ENCODE results near the gene UACA.

Gene UACA

GRCh38 chr15:70766597-70766996 is 3.2 kb upstream of the UACA start:
- Histone ChIP-seq H3K36me3 (no peaks in the 10 kb centered on the region), H3K27me3 (peaks cover 63% of the 10 kb centered on the region), H3K9me3 (no peaks in the 10 kb centered on the region), H3K4me3 (ENCODE audit: low read depth, low read length) (no peak overlapping the region), H3K4me1 (no peaks in the 10 kb centered on the region)
- DNase-seq = no peak
- no peak for TF ChIP-seq CTCF (IDR thresholded peaks at IDR 0.05; ENCODE audit: low read depth, low read length)

GRCh38 chr15:70765504-70766281 is 2.3 kb upstream of the UACA start:
- Histone ChIP-seq H3K9me3 (no peaks in the 10 kb centered on the region), H3K4me1 (no peaks in the 10 kb centered on the region), H3K36me3 (no peaks in the 10 kb centered on the region), H3K27me3 (peaks cover 67% of the 10 kb centered on the region), H3K4me3 (ENCODE audit: low read depth, low read length) (no peak overlapping the region)
- DNase-seq = no peak
- TF ChIP-seq CTCF (IDR thresholded peaks at IDR 0.05; ENCODE audit: low read depth, low read length) = no peak

- Histone ChIP-seq H3K36me3 (no peaks in the 10 kb centered on the region), H3K27me3 (peaks cover 74% of the 10 kb centered on the region), H3K4me1 (no peaks in the 10 kb centered on the region), H3K4me3 (ENCODE audit: low read depth, low read length) (peak overlapping the region; percentile 73), H3K9me3 (no peaks in the 10 kb centered on the region)
- no peak for DNase-seq
- TF ChIP-seq CTCF (IDR thresholded peaks at IDR 0.05; ENCODE audit: low read depth, low read length) = no peak
These were observed 782 bp upstream of the UACA start for GRCh38 chr15:70763950-70764730.

GRCh38 chr15:70762469-70763119 is 764 bp downstream of the UACA start:
- peak; percentile 13 for DNase-seq
- Histone ChIP-seq H3K4me3 (ENCODE audit: low read depth, low read length) (peak overlapping the region; percentile 73), H3K4me1 (no peaks in the 10 kb centered on the region)

GRCh38 chr15:70761931-70762468 is 1.4 kb downstream of the UACA start:
- Histone ChIP-seq H3K36me3 (no peaks in the 10 kb centered on the region), H3K4me1 (no peaks in the 10 kb centered on the region), H3K4me3 (ENCODE audit: low read depth, low read length) (no peak overlapping the region), H3K9me3 (no peaks in the 10 kb centered on the region), H3K27me3 (peaks cover 78% of the 10 kb centered on the region)
- no peak for TF ChIP-seq CTCF (IDR thresholded peaks at IDR 0.05; ENCODE audit: low read depth, low read length)
- no peak for DNase-seq

More at GRCh38 chr15:70762469-70763119, 764 bp downstream of the UACA start:
- peaks cover 77% of the 10 kb centered on the region for H3K27me3 ChIP-seq
- no peak for TF ChIP-seq CTCF (IDR thresholded peaks at IDR 0.05; ENCODE audit: low read depth, low read length)
- no peaks in the 10 kb centered on the region for H3K9me3 ChIP-seq
- H3K36me3 ChIP-seq = no peaks in the 10 kb centered on the region
